ENCODE results near the gene MTREX.

MTREX gene

GRCh38 chr5:55303238-55303690 lies 4.5 kb upstream of the MTREX start:
- peak; percentile 60 for ATAC-seq (ENCODE audit: low read depth)
- DNase-seq (ENCODE audit: low spot score): no peak
- TF ChIP-seq, protein P1, sequence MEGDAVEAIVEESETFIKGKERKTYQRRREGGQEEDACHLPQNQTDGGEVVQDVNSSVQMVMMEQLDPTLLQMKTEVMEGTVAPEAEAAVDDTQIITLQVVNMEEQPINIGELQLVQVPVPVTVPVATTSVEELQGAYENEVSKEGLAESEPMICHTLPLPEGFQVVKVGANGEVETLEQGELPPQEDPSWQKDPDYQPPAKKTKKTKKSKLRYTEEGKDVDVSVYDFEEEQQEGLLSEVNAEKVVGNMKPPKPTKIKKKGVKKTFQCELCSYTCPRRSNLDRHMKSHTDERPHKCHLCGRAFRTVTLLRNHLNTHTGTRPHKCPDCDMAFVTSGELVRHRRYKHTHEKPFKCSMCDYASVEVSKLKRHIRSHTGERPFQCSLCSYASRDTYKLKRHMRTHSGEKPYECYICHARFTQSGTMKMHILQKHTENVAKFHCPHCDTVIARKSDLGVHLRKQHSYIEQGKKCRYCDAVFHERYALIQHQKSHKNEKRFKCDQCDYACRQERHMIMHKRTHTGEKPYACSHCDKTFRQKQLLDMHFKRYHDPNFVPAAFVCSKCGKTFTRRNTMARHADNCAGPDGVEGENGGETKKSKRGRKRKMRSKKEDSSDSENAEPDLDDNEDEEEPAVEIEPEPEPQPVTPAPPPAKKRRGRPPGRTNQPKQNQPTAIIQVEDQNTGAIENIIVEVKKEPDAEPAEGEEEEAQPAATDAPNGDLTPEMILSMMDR (IDR thresholded peaks at IDR 0.05; ENCODE audit: poor library complexity, severe bottlenecking): no peak
- H3K9me3 ChIP-seq (ENCODE audit: severe bottlenecking): no peaks in the 10 kb centered on the region
- H3K4me3 ChIP-seq (ENCODE audit: severe bottlenecking): no peak overlapping the region
- peaks cover 18% of the 10 kb centered on the region for H3K4me1 ChIP-seq (ENCODE audit: insufficient read depth, poor library complexity, severe bottlenecking)
- H3K27me3 ChIP-seq (ENCODE audit: insufficient read depth, poor library complexity, severe bottlenecking): no peaks in the 10 kb centered on the region
- peaks cover 40% of the 10 kb centered on the region for H3K36me3 ChIP-seq (ENCODE audit: low read depth)
- peak overlapping the region; percentile 84 for H3K27ac ChIP-seq (ENCODE audit: poor library complexity, severe bottlenecking)

- peak overlapping the region; percentile 84 for H3K27ac ChIP-seq (ENCODE audit: poor library complexity, severe bottlenecking)
- peaks cover 38% of the 10 kb centered on the region for H3K36me3 ChIP-seq (ENCODE audit: low read depth)
- DNase-seq (ENCODE audit: low spot score): no peak
- H3K9me3 ChIP-seq (ENCODE audit: severe bottlenecking): no peaks in the 10 kb centered on the region
- ATAC-seq (ENCODE audit: low read depth): no peak
- H3K27me3 ChIP-seq (ENCODE audit: insufficient read depth, poor library complexity, severe bottlenecking): no peaks in the 10 kb centered on the region
- H3K4me1 ChIP-seq (ENCODE audit: insufficient read depth, poor library complexity, severe bottlenecking): peaks cover 28% of the 10 kb centered on the region
- TF ChIP-seq, protein P1 (IDR thresholded peaks at IDR 0.05; ENCODE audit: poor library complexity, severe bottlenecking): no peak
- no peak overlapping the region for H3K4me3 ChIP-seq (ENCODE audit: severe bottlenecking)
These were observed 3.2 kb upstream of the MTREX start for GRCh38 chr5:55304584-55304983.

GRCh38 chr5:55305345-55305744 lies 2.4 kb upstream of the MTREX start:
- Histone ChIP-seq H3K4me3 (ENCODE audit: severe bottlenecking) (peak overlapping the region; percentile 86), H3K9me3 (ENCODE audit: severe bottlenecking) (no peaks in the 10 kb centered on the region), H3K36me3 (ENCODE audit: low read depth) (peaks cover 38% of the 10 kb centered on the region), H3K4me1 (ENCODE audit: insufficient read depth, poor library complexity, severe bottlenecking) (peaks cover 34% of the 10 kb centered on the region), H3K27me3 (ENCODE audit: insufficient read depth, poor library complexity, severe bottlenecking) (no peaks in the 10 kb centered on the region), H3K27ac (ENCODE audit: poor library complexity, severe bottlenecking) (peak overlapping the region; percentile 79)
- DNase-seq (ENCODE audit: low spot score) (no peak), ATAC-seq (ENCODE audit: low read depth) (no peak)
- TF ChIP-seq, protein P1 (IDR thresholded peaks at IDR 0.05; ENCODE audit: poor library complexity, severe bottlenecking): no peak

DNA sequence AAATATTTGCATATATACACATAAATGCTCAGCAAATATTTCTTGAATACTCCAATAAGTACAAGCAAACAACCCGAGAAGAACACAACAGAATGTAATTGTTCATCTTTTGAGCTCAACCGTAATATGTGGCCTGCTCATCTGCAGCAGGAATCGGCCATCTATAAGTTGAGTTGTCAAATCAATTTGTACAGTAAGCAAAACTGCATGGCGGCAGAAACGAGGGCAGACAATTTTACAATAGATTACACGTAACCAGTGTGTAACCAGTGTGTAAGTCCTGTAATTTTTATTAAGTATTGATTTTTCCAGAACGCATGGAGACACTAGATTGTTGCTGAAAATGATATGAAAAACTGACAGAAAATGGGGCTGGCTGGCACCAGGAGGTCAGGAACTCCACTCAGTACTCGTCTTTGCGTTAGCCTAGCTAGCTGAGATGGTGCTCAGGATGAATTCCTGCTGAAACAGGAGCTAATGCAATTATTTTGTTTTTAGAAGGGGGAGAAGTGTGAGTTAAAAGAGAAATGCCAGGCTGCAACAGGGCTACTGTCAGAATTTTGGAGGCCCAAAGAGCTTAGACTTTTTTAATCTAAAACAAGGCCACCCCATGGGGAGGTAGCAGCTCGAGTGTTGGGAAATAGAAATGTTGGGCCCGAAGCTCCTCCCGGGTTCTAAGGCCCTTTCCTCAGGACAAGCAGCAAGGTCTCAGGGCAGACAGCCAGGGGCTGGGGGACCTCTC lies 977 bp upstream of the MTREX start:
- Histone ChIP-seq H3K4me3 (ENCODE audit: severe bottlenecking) (peak overlapping the region; percentile 86), H3K36me3 (ENCODE audit: low read depth) (peaks cover 38% of the 10 kb centered on the region), H3K27ac (ENCODE audit: poor library complexity, severe bottlenecking) (peak overlapping the region; percentile 79), H3K9me3 (ENCODE audit: severe bottlenecking) (no peaks in the 10 kb centered on the region), H3K27me3 (ENCODE audit: insufficient read depth, poor library complexity, severe bottlenecking) (no peaks in the 10 kb centered on the region), H3K4me1 (ENCODE audit: insufficient read depth, poor library complexity, severe bottlenecking) (peaks cover 34% of the 10 kb centered on the region)
- TF ChIP-seq, protein P1 (IDR thresholded peaks at IDR 0.05; ENCODE audit: poor library complexity, severe bottlenecking): no peak
- peak; percentile 24 for ATAC-seq (ENCODE audit: low read depth)
- no peak for DNase-seq (ENCODE audit: low spot score)

DNA sequence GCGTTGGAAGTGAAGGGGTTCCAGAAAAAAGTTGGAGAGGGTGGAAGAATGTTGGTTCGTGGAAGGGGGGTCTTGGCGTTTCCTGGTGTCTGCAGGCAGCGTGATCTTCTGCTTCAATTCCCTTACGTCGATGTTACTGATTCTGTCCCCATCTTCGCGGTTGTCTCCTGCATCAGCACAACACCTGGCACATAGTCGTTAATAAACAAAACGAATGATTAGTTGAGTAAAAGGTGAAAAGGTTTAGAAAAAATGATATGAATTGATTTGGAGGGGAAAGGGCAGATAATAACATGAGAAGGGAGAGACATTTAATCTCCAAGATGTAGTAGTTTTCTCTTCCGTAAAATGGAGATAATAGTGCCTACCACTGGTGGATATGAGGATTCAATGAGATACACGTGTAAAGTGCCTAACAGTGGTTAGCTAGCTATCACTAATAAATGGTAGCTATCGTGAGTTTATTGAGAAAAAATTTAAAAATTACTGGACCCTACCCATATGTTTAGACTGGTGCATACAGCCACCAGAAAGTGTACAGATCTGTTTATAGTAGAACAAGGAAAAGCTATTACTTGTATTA lies 556 bp downstream of the MTREX start:
- Histone ChIP-seq H3K27me3 (ENCODE audit: insufficient read depth, poor library complexity, severe bottlenecking) (no peaks in the 10 kb centered on the region), H3K4me1 (ENCODE audit: insufficient read depth, poor library complexity, severe bottlenecking) (peaks cover 34% of the 10 kb centered on the region), H3K4me3 (ENCODE audit: severe bottlenecking) (peak overlapping the region; percentile 86), H3K36me3 (ENCODE audit: low read depth) (peaks cover 36% of the 10 kb centered on the region), H3K9me3 (ENCODE audit: severe bottlenecking) (no peaks in the 10 kb centered on the region), H3K27ac (ENCODE audit: poor library complexity, severe bottlenecking) (peak overlapping the region; percentile 79)
- no peak for ATAC-seq (ENCODE audit: low read depth)
- no peak for DNase-seq (ENCODE audit: low spot score)
- TF ChIP-seq, protein P1 (IDR thresholded peaks at IDR 0.05; ENCODE audit: poor library complexity, severe bottlenecking): peak; percentile 49
